Transverse colon (tissue), 4 donors: ENCODE results near the gene NBL1. TPM values are rescaled to one million over a fixed set of nuclear protein-coding genes. Genes with fewer than 3 reads are reported as not detected.

Experiments used
- DNase-seq: peaks from one replicate; pipeline ENCODE4 v3.0.0-alpha.2; 2019
- H3K27ac ChIP-seq, 4 donors: fragments of 200-600 bp; sonication (generic); 2 replicates each; pipeline ENCODE4 v1.5.1; 2016 to 2018; ENCODE audit warnings: inconsistent platforms in 4 of 4
- H3K27me3 ChIP-seq: fragments of 200-600 bp; sonication (generic); 2 replicates; pipeline ENCODE4 v1.5.1; 2017; ENCODE audit warnings: inconsistent platforms
- H3K36me3 ChIP-seq, 4 donors: fragments of 200-600 bp; sonication (generic); 2 replicates each; pipeline ENCODE4 v1.5.1; 2017 to 2019; ENCODE audit warnings: inconsistent platforms in 4 of 4
- H3K4me1 ChIP-seq, 4 donors: fragments of 200-600 bp; sonication (generic); 2 replicates each; pipeline ENCODE4 v1.5.1; 2017 to 2020; ENCODE audit warnings: inconsistent platforms in 4 of 4
- H3K4me3 ChIP-seq, 4 donors: fragments of 200-600 bp; sonication (generic); 1 replicate in 1 of 4; 2 replicates in 3 of 4; pipeline versions ENCODE4 v1.5.1 to v1.6.1; 2017 to 2019; ENCODE audit warnings: inconsistent platforms in 4 of 4
- H3K9me3 ChIP-seq, 2 donors: fragments of 200-600 bp; sonication (generic); 2 replicates each; pipeline ENCODE4 v1.5.1; 2017 to 2019; ENCODE audit warnings: inconsistent platforms in 2 of 2
- EP300 ChIP-seq: sonication (generic); formaldehyde crosslinking; IDR thresholded peaks from one replicate; pipeline ENCODE4 v1.6.1; 2017; ENCODE audit warnings: antibody characterized with exemption, low read depth
- POLR2A ChIP-seq: fragments of 450-650 bp; IDR thresholded peaks from one replicate; pipeline ENCODE4 v1.6.1; 2016; ENCODE audit warnings: antibody characterized with exemption, mild to moderate bottlenecking, moderate library complexity
- POLR2AphosphoS5 ChIP-seq, 3 donors: sonication (generic); formaldehyde crosslinking; IDR thresholded peaks; one replicate each; pipeline ENCODE4 v1.6.1; 2016; ENCODE audit warnings: antibody characterized with exemption in 3 of 3
- WGBS, 2 donors: methylation state at CpG; one replicate each; pipeline ENCODE4 v1.1.5; 2018; ENCODE audit warnings: low coverage in 1 of 2; 5-methylcytosine and 5-hydroxymethylcytosine counted together
- in situ Hi-C, 4 donors: fragments of 200-750 bp; cut with MboI; loops; one replicate each; pipeline versions ENCODE4 v1.15.0 to v1.15.1; 2017; ENCODE audit warnings: low sequenced_read_pairs in 3 of 4, low pct_ligation_motif_present in 1 of 4, low pct_unique_long_range_greater_than_20kb in 1 of 4
- intact Hi-C: fragments of 100-400 bp; cut with DNase I; formaldehyde crosslinking; loops from one replicate; pipeline ENCODE4 v1.15.1; 2023; ENCODE audit warnings: low total_unique reads
- total RNA-seq, 4 donors: library from RNA; depleted of rRNA; stranded (reverse); fragments of >200 nt; gene quantifications; one replicate each; pipeline ENCODE4 v1.1.0, GENCODE V29; 2016
- TF ChIP-seq, protein P1 (sequence below), 5 experiments: fragments of 200-600 bp in 3 of 5; fragments of 450-650 bp in 2 of 5; sonication (generic) in 3 of 5; IDR thresholded peaks; 1 replicate in 2 of 5; 2 replicates in 3 of 5; pipeline ENCODE4 v1.5.1; 2016 to 2017; ENCODE audit warnings: antibody characterized with exemption in 5 of 5, inconsistent platforms in 3 of 5, mild to moderate bottlenecking in 2 of 5, moderate library complexity in 1 of 5

Gene NBL1
- total RNA-seq, 4 donors from 2014 or later = 122 to 238 (median 204) TPM

DNA sequence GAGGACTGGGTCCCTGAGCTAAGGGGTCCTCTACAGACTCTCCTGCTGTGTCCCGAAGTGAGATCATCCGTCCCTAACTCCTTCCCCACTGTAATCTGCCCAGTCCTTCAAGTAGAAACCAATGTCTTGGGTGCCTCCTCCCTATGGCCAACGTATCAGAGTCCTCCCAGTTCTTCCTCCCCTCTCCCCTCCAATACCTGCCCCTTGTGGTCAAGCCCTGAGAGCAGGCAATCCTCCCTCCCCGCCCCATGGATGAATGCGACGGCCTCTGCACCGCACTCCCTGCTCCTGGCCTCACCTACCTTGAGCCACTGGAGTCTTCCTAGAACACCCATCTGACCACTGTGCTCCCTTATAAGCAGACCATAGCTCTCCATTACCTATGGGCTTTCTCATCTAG lies 51.7 kb downstream of the NBL1 start:
- in situ Hi-C loops (no loop called here), intact Hi-C loops (no loop called here)
- Histone ChIP-seq H3K4me3 (no peak overlapping the region), H3K27me3 (no peaks in the 10 kb centered on the region), H3K4me1 (no peaks in the 10 kb centered on the region), H3K36me3 (peaks cover 0 to 5% (median 0%) of the 10 kb centered on the region in 4 donors), H3K27ac (no peak overlapping the region), H3K9me3 (no peaks in the 10 kb centered on the region)
- no peak for TF ChIP-seq POLR2AphosphoS5 (IDR thresholded peaks at IDR 0.05)
- TF ChIP-seq POLR2A = no peak
- TF ChIP-seq EP300 = no peak
- TF ChIP-seq, protein P1, sequence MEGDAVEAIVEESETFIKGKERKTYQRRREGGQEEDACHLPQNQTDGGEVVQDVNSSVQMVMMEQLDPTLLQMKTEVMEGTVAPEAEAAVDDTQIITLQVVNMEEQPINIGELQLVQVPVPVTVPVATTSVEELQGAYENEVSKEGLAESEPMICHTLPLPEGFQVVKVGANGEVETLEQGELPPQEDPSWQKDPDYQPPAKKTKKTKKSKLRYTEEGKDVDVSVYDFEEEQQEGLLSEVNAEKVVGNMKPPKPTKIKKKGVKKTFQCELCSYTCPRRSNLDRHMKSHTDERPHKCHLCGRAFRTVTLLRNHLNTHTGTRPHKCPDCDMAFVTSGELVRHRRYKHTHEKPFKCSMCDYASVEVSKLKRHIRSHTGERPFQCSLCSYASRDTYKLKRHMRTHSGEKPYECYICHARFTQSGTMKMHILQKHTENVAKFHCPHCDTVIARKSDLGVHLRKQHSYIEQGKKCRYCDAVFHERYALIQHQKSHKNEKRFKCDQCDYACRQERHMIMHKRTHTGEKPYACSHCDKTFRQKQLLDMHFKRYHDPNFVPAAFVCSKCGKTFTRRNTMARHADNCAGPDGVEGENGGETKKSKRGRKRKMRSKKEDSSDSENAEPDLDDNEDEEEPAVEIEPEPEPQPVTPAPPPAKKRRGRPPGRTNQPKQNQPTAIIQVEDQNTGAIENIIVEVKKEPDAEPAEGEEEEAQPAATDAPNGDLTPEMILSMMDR (IDR thresholded peaks at IDR 0.05) = no peak
- 93 to 100% methylated on average over 4 to 7 of the region's 7 CpGs for WGBS, 2 donors
- DNase-seq = no peak

DNA sequence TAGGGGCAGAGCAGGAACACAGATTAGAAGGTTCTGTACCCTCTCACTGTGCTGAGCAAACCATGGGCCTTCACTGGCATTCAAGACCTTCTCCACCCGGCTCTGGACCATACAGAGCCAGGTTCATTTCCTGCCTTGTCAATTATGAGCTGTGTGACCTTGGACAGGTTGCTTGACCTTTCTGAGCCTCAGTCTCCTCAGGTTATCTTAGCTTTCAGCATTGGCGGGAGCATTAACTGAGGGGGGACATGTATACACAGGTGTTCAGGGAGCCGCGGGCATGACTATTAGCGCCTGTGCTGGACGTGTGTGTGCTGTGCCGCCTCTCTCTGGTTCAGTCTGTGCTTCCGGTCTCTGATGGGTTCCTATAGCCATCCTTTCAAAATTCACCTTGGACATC lies 52.7 kb downstream of the NBL1 start:
- TF ChIP-seq EP300 (no peak), POLR2AphosphoS5 (IDR thresholded peaks at IDR 0.05) (no peak), POLR2A (no peak)
- TF ChIP-seq, protein P1 (IDR thresholded peaks at IDR 0.05) = no peak
- H3K27me3 ChIP-seq = no peaks in the 10 kb centered on the region
- H3K4me1 ChIP-seq = no peaks in the 10 kb centered on the region
- H3K27ac ChIP-seq = no peak overlapping the region
- peaks cover 0 to 5% (median 0%) of the 10 kb centered on the region in 4 donors for H3K36me3 ChIP-seq
- intact Hi-C loops = no loop called here
- no peak for DNase-seq
- in situ Hi-C loops = no loop called here
- H3K4me3 ChIP-seq = no peak overlapping the region
- H3K9me3 ChIP-seq = no peaks in the 10 kb centered on the region
- 95% methylated on average over 8 of the region's 8 CpGs; no CpG with 5 or more reads in 1 of the 2 donors for WGBS, 2 donors

DNA sequence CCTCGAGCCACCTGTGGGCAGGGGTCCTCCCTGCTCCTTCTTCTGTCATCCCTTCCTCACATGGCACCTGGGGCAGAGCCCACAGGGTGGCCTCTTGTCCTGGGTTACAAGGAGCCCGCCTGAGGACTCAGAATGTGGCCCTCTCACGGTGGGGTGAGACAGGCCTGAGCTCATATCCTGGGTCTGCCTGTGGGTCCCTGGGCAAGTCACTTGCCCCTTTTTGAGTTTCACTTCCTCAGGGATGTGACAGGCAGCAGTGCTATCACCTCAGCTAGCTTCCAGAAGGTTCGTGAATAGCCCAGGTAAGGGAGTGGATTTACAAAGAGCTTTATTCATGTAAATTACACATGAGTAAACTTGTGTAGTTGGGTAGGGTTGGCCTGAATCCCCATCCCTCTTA lies 54.1 kb downstream of the NBL1 start:
- 76% methylated on average over 4 of the region's 4 CpGs; no CpG with 5 or more reads in 1 of the 2 donors for WGBS, 2 donors
- Histone ChIP-seq H3K36me3 (no peaks in the 10 kb centered on the region), H3K27me3 (no peaks in the 10 kb centered on the region), H3K27ac (no peak overlapping the region), H3K4me1 (no peaks in the 10 kb centered on the region), H3K4me3 (no peak overlapping the region), H3K9me3 (no peaks in the 10 kb centered on the region)
- no peak for TF ChIP-seq POLR2A
- TF ChIP-seq POLR2AphosphoS5 (IDR thresholded peaks at IDR 0.05) = no peak
- TF ChIP-seq EP300 = no peak
- TF ChIP-seq, protein P1 (IDR thresholded peaks at IDR 0.05) = no peak
- no peak for DNase-seq
- in situ Hi-C loops = no loop called here
- intact Hi-C loops = no loop called here

DNA sequence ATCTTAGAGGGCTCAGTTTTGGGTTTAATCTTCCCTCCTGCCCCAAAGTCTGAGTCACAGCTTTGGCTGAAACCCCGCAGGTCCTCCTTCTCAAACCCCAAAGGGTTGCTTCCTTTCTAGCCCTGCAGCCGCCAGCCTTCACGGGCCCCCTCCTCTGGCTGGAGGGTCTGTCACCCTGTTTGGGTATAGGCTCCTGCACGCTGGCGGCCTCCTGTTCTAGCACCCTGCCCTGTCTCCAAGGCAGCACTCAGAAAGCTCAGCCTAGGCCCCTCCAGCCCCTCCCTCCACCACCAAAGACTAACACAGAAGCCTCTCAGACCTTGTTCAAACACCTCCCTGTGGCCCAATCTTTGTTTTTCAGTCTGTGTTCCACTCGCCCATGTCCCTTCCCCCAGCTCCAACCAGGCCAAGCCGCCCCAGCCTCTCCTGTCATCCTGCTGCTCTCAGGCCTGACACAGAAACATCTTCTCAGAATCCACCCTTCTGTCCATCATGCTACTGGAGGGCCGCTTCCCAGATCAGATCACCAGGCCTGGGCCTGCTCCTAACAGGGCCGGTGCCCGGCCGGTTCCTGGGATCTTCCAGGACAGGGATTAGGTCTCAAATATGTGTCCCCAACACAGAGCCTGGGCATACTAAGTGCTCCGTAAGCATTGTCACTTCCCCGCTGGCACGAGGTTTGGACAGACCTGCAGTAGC lies 56.1 kb downstream of the NBL1 start:
- Histone ChIP-seq H3K4me1 (peaks cover 0 to 9% (median 5%) of the 10 kb centered on the region in 4 donors), H3K27me3 (no peaks in the 10 kb centered on the region), H3K4me3 (no peak overlapping the region), H3K9me3 (no peaks in the 10 kb centered on the region), H3K27ac (no peak overlapping the region), H3K36me3 (no peaks in the 10 kb centered on the region)
- no peak for DNase-seq
- 83 to 91% methylated on average over 3 to 14 of the region's 14 CpGs for WGBS, 2 donors
- in situ Hi-C loops (no loop called here), intact Hi-C loops (no loop called here)
- TF ChIP-seq, protein P1 (IDR thresholded peaks at IDR 0.05) = no peak
- TF ChIP-seq POLR2AphosphoS5 (IDR thresholded peaks at IDR 0.05) = no peak
